ENCODE data around the gene PHF5A.

Gene PHF5A

DNA sequence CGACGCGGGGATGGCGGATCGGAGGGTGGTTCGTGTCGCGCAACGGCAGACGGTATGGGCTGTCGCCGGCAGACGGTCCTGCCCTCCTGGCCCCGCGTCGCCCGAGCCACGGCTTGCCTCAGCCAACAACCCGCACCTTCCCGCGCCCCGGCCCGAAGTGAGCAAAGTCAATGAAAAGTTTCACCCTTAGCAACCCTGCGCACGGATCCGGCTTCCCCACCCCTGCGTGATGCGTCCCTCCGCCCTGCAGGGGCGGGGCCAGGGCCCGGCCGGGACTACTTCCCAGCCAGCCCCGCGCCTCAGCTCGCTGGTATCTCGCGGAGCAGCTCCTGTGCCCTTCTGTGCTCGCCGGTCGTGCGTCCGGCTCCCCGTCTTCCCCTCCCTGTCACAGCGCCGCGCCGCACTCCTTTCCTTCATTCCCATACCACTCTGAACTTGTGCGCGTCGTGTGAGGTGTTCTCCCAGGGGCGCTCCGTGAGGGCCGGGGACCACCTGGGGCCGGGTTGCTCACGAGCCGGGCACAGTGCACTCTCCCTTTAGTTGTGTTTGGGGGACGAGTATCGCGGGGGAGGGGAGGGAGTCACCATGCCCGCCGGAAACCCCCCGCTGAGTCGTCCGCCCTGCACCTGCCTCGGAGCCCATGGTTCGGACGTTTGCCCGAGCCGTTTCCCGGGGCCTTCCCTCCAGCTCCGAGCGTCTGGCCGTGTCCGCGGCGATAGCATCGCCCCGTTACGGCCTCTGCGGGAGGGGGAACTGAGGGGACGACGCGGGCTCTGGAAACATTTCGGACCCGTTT is 21.7 kb downstream of the PHF5A start, which contains the start of gene TOB2:
TSS of gene TOB2 (minus strand) at position 163 of the 796 bp plus-strand sequence. CDS start 9,456 bp downstream, outside the sequence.
- TF ChIP-seq POLR2AphosphoS5 (IDR thresholded peaks at IDR 0.05; ENCODE audit: low read depth, low read length) (peak; percentile 99), FOXP2 (optimal IDR thresholded peaks at IDR 0.05; ENCODE audit: borderline replicate concordance, extremely low read depth, extremely low read length, insufficient read depth) (peak; percentile 98), TAF1 (IDR thresholded peaks at IDR 0.05; ENCODE audit: borderline replicate concordance, insufficient read depth, low read length) (peak; percentile 100), SIN3A (IDR thresholded peaks at IDR 0.05; ENCODE audit: borderline replicate concordance, insufficient read depth, low read length) (peak; percentile 98)
- TF ChIP-seq, protein P1, sequence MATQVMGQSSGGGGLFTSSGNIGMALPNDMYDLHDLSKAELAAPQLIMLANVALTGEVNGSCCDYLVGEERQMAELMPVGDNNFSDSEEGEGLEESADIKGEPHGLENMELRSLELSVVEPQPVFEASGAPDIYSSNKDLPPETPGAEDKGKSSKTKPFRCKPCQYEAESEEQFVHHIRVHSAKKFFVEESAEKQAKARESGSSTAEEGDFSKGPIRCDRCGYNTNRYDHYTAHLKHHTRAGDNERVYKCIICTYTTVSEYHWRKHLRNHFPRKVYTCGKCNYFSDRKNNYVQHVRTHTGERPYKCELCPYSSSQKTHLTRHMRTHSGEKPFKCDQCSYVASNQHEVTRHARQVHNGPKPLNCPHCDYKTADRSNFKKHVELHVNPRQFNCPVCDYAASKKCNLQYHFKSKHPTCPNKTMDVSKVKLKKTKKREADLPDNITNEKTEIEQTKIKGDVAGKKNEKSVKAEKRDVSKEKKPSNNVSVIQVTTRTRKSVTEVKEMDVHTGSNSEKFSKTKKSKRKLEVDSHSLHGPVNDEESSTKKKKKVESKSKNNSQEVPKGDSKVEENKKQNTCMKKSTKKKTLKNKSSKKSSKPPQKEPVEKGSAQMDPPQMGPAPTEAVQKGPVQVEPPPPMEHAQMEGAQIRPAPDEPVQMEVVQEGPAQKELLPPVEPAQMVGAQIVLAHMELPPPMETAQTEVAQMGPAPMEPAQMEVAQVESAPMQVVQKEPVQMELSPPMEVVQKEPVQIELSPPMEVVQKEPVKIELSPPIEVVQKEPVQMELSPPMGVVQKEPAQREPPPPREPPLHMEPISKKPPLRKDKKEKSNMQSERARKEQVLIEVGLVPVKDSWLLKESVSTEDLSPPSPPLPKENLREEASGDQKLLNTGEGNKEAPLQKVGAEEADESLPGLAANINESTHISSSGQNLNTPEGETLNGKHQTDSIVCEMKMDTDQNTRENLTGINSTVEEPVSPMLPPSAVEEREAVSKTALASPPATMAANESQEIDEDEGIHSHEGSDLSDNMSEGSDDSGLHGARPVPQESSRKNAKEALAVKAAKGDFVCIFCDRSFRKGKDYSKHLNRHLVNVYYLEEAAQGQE (IDR thresholded peaks at IDR 0.05; ENCODE audit: insufficient read depth in 1 of 2, low read depth in 2 of 2, low read length in 2 of 2): peak; percentile 66 to 76; a peak in 3 of 4 replicates

DNA sequence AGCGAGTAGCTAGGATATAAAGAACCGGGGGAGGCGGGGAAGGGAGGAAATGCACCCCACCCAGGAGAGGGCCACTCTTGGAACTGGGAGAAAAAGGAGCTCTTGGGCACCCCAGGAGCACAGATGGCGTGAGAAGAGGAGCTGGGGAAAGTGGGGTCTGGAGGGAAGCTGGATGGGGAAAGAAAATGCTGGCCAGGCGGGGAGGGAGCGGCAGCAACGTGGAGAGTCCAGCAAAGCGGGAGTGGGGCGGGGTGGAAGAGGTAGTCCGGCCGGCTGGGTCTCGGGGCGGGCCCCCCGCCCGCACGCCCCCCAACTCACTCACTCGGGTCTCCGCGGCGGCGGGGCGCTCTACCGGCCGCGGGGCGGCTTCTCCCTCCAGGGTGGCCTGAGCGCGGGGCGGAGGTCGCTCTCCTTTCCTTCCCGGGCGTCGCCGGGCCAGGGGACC is 22.4 kb downstream of the PHF5A start:
- TF ChIP-seq SIN3A (IDR thresholded peaks at IDR 0.05; ENCODE audit: borderline replicate concordance, insufficient read depth, low read length) (no peak), TAF1 (IDR thresholded peaks at IDR 0.05; ENCODE audit: borderline replicate concordance, insufficient read depth, low read length) (no peak), POLR2AphosphoS5 (IDR thresholded peaks at IDR 0.05; ENCODE audit: low read depth, low read length) (no peak), FOXP2 (optimal IDR thresholded peaks at IDR 0.05; ENCODE audit: borderline replicate concordance, extremely low read depth, extremely low read length, insufficient read depth) (no peak)
- TF ChIP-seq, protein P1 (IDR thresholded peaks at IDR 0.05; ENCODE audit: insufficient read depth in 1 of 2, low read depth in 2 of 2, low read length in 2 of 2): no peak

DNA sequence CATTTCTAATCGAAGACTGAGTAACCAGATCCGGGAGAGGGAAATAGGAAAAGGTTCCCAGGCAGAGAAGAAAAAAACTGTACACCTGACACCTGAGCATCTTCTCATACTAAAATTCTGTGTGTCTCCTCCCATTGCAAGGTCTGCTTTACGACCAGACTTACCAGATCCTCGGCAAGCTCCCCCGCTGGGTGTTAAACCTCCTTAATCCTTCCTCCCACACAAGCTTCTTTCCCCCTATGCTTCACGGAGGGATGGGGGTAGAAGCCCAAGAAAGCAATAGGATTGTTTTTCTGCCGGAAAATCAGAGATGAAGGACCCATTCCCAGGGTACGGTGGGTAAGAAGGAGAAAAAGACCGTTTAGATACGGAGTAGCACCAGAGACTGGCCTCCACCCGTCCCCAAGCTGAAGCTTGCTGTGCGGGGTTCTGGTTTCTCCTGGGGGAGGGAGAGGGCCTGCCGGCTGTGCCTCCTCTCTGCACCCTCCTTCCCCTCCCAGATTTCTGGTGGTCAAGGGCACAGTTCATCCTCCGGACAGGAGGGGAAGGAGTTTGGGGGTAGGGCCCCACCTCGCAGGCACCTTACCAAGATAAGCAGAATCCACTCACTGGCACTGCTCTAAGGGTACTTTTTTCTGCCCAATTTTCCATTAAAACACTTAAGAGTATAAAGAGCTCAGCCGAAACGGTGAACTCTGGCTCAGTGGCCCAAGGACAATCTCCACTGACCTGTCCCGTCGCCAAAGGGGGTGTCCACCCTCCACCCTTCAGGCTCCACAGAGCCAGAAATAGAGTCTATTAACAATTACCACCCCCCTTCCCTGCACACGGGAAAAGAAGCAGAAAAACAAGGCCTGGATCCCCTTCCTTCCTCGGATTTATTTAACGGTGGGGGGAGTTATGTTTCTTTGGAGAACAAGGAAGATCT is 23.1 kb downstream of the PHF5A start:
- TF ChIP-seq POLR2AphosphoS5 (IDR thresholded peaks at IDR 0.05; ENCODE audit: low read depth, low read length) (no peak), FOXP2 (optimal IDR thresholded peaks at IDR 0.05; ENCODE audit: borderline replicate concordance, extremely low read depth, extremely low read length, insufficient read depth) (no peak), TAF1 (IDR thresholded peaks at IDR 0.05; ENCODE audit: borderline replicate concordance, insufficient read depth, low read length) (no peak), SIN3A (IDR thresholded peaks at IDR 0.05; ENCODE audit: borderline replicate concordance, insufficient read depth, low read length) (no peak)
- TF ChIP-seq, protein P1 (IDR thresholded peaks at IDR 0.05; ENCODE audit: insufficient read depth in 1 of 2, low read depth in 2 of 2, low read length in 2 of 2): no peak

GRCh38 chr22:41444360-41445128 is 23.9 kb downstream of the PHF5A start:
- TF ChIP-seq TAF1 (IDR thresholded peaks at IDR 0.05; ENCODE audit: borderline replicate concordance, insufficient read depth, low read length): no peak
- no peak for TF ChIP-seq SIN3A (IDR thresholded peaks at IDR 0.05; ENCODE audit: borderline replicate concordance, insufficient read depth, low read length)
- TF ChIP-seq POLR2AphosphoS5 (IDR thresholded peaks at IDR 0.05; ENCODE audit: low read depth, low read length): peak; percentile 60; the same call in 1 of the 2 replicates
- TF ChIP-seq, protein P1 (IDR thresholded peaks at IDR 0.05; ENCODE audit: insufficient read depth in 1 of 2, low read depth in 2 of 2, low read length in 2 of 2): no peak
- TF ChIP-seq FOXP2 (optimal IDR thresholded peaks at IDR 0.05; ENCODE audit: borderline replicate concordance, extremely low read depth, extremely low read length, insufficient read depth): peak; percentile 8
